ENCODE measurements around the gene RENBP. TPM values are rescaled to one million over a fixed set of nuclear protein-coding genes. Genes with fewer than 3 reads are reported as not detected.

Gene RENBP
- total RNA-seq, 1 donor from 2014 or later: 7.2 TPM

- Mint-ChIP-seq H3K4me1 (peaks cover 5% of the 10 kb centered on the region), H3K4me3 (no peak overlapping the region), H3K27ac (no peak overlapping the region), H3K9me3 (peaks cover 3% of the 10 kb centered on the region), H3K36me3 (no peaks in the 10 kb centered on the region), H3K27me3 (ENCODE audit: low read depth) (no peaks in the 10 kb centered on the region)
- peak; percentile 16 for TF ChIP-seq CTCF (IDR thresholded peaks at IDR 0.05; ENCODE audit: unreplicated experiment)
- DNase-seq (ENCODE audit: low spot score in 2 of 2, unreplicated experiment in 2 of 2): no peak
Observed at GRCh38 chrX:153938226-153938786, 6.1 kb downstream of the RENBP start.

DNA sequence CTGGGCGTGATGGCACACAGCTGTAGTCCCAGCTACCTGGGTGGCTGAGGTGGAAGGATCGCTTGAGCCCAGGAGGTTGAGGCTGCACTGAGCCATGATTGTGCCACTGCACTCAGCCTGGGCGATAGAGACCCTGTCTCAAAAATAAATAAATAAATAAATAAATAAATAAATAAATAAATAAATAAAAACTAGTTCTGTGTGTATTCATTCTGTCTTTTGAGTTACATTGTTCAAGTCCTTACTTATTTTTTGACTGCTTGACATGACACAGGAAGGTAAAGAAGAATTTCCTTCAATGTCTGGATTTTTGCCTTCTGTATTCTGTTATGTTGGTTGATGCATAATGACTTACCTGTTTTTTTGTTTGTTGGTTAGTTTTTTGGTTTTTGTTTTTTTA is 7.4 kb downstream of the RENBP start:
- Mint-ChIP-seq H3K36me3 (no peaks in the 10 kb centered on the region), H3K9me3 (peaks cover 3% of the 10 kb centered on the region), H3K4me1 (peaks cover 5% of the 10 kb centered on the region), H3K27me3 (ENCODE audit: low read depth) (no peaks in the 10 kb centered on the region), H3K4me3 (no peak overlapping the region), H3K27ac (no peak overlapping the region)
- no peak for TF ChIP-seq CTCF (IDR thresholded peaks at IDR 0.05; ENCODE audit: unreplicated experiment)
- no peak for DNase-seq (ENCODE audit: low spot score in 2 of 2, unreplicated experiment in 2 of 2)

DNA sequence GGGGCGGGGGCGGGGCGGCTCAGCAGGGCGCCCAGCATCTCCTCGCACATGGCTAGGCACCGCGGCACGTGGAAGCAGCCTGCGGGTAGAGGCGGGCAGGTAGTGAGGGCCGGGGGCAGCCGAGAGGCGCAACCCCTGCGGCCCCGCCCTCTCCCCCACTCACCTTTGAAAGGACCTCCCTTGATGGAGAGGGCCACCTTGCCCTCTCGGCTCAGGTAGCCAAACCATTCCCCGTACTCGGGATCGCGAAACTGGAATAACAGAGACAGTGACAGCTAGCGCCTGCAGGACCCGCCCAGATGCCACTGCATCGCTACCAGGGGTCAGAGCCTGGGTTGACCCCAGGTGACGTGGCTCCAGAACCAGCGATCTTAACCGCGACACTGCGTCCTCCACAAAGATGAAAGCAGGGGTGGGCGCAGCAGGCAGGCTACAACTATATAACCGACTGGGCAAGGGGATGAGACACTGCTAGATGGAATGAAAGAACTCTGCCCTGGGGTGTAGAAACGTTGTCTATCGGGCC is 9.1 kb downstream of the RENBP start:
- H3K27me3 Mint-ChIP-seq (ENCODE audit: low read depth): no peaks in the 10 kb centered on the region
- peaks cover 3% of the 10 kb centered on the region for H3K9me3 Mint-ChIP-seq
- peaks cover 5% of the 10 kb centered on the region for H3K4me1 Mint-ChIP-seq
- H3K4me3 Mint-ChIP-seq: peak overlapping the region; percentile 61
- TF ChIP-seq CTCF (IDR thresholded peaks at IDR 0.05; ENCODE audit: unreplicated experiment): no peak
- no peak overlapping the region for H3K27ac Mint-ChIP-seq
- DNase-seq (ENCODE audit: low spot score in 2 of 2, unreplicated experiment in 2 of 2): no peak
- H3K36me3 Mint-ChIP-seq: peaks cover 7% of the 10 kb centered on the region

DNA sequence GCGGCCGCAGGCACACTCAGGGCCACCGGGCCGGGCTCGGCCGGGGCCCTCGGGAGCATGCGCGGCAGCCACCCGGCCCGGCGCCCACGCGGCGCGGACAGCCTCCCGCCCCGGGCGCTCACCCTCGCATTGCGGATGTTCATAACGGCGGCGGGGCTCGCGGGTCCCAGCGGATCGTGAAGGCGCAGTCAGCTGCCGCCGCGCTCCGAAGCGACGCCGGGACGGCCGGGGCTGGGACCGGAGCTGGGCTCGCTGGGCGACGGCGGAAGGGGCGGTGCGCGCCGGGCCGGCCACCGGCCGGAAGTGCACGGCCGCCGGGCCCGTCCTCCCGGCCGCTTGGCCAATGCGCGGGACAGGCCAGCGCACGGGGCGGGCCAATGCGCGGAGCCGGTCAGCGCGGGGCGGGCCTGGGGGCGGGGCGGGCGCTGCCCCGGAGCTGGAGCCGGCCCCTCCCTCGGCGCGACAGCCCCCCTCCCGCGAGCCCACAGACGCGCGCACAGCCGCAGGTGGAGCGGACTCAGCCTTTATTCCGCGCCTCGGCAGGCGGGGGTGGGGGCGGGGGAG is 9.6 kb downstream of the RENBP start, which contains the start of gene NAA10:
NAA10 (minus strand) TSS at position 276 of the 564 bp plus-strand sequence; CDS start at position 143, 133 bp downstream.
- peak within 1 kb of the TSS; percentile 86 for H3K4me3 Mint-ChIP-seq
- peak in 1 of 2 experiments; percentile 59 for DNase-seq (ENCODE audit: low spot score in 2 of 2, unreplicated experiment in 2 of 2)
- no peak for TF ChIP-seq CTCF (IDR thresholded peaks at IDR 0.05; ENCODE audit: unreplicated experiment)
- peak within 1 kb of the TSS; percentile 64 for H3K27ac Mint-ChIP-seq
- H3K36me3 Mint-ChIP-seq: peaks cover 7% of the 10 kb centered on the region
- peaks cover 3% of the 10 kb centered on the region for H3K9me3 Mint-ChIP-seq
- H3K4me1 Mint-ChIP-seq: peaks cover 5% of the 10 kb centered on the region
- no peaks in the 10 kb centered on the region for H3K27me3 Mint-ChIP-seq (ENCODE audit: low read depth)

DNA sequence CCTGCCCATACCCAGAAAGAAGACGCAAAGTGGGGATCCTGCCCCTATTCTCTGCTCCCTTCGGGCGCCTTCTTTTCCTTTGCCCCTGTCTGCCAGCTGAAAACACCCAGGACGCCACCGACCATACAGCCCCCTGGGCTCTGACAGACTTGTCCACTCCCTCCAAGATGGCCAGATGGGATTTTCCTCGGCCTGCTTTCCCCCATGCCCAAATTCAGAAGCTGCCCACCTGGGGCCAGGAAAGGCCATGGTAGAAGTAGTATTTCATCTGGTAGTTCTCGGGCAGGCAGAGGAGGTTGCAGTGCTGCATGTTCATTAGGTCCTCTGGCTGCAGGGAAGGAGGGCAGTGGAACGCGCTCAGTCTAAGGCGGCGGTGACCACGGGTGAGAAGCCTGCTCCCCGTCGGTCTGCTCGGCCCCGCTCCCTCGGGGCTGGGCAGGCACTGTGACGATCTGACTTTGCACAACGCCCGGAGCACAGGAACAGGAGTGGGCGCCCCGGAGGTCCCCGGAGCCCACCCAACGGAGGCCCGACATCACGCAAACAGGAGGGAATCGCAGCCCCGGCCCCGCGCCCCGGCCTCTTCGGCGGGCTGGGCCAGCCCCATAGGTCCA is 10.2 kb downstream of the RENBP start:
- Mint-ChIP-seq H3K27me3 (ENCODE audit: low read depth) (no peaks in the 10 kb centered on the region), H3K36me3 (peaks cover 7% of the 10 kb centered on the region), H3K27ac (peak overlapping the region; percentile 64), H3K9me3 (peaks cover 3% of the 10 kb centered on the region), H3K4me3 (peak overlapping the region; percentile 86), H3K4me1 (peaks cover 5% of the 10 kb centered on the region)
- no peak for DNase-seq (ENCODE audit: low spot score in 2 of 2, unreplicated experiment in 2 of 2)
- no peak for TF ChIP-seq CTCF (IDR thresholded peaks at IDR 0.05; ENCODE audit: unreplicated experiment)
